Measurements from ENCODE around the gene SAMD4A.
A peak's percentile ranks its signal among the peaks of the same experiment; 100 is the strongest.

Gene SAMD4A

DNA sequence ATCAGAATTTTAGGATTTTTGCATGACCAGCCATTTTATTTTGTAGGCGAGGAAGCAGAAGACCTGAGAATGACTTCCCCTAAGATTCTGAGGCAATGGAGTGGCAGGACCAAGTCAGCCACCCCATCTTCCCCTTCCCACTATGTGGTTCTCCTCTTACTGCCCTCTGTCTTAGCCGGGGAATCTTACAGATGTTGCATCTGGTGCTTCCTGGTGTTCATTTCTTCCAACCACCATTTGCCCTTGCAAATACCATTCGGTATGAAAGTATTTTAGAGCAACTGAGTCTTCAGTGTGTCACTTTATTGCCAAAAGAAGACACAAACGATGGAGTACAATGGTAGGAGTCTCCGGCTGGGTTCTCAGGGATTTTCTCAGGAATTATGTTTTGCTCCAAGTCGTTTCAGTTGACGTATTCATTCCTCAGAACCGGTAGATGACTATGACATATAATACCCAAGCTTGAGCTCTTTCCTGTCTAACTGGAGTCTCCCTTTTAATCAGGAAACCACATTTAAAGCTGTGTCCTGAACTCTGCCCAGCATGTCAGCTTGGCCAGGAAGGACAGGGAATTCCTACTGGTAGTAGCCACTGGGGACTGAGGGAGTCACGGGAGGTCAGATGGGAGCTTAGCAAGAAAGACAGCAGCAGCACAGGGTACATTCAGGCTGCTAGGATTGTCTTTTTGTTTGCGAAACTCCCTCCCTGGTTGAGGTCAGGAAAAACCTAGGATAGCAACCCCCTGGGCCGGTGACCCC is 87.0 kb downstream of the SAMD4A start:
- no peak overlapping the region for H3K4me3 ChIP-seq
- TF ChIP-seq POLR2AphosphoS5 (IDR thresholded peaks at IDR 0.05; ENCODE audit: borderline replicate concordance, low read depth, low read length): no peak
- no peak for TF ChIP-seq FOXP2 (optimal IDR thresholded peaks at IDR 0.05; ENCODE audit: control extremely low read depth, extremely low read length, insufficient read depth)
- TF ChIP-seq EZH2 (IDR thresholded peaks at IDR 0.05): no peak
- H3K27ac ChIP-seq: peak overlapping the region; percentile 56
- no peak overlapping the region for H3K9ac ChIP-seq (ENCODE audit: insufficient read length)
- no peaks in the 10 kb centered on the region for H3K9me3 ChIP-seq (ENCODE audit: low read depth, low read length)
- no peaks in the 10 kb centered on the region for H3K36me3 ChIP-seq (ENCODE audit: insufficient read depth, low read length)
- no peak for DNase-seq (ENCODE audit: low read depth, low spot score)

DNA sequence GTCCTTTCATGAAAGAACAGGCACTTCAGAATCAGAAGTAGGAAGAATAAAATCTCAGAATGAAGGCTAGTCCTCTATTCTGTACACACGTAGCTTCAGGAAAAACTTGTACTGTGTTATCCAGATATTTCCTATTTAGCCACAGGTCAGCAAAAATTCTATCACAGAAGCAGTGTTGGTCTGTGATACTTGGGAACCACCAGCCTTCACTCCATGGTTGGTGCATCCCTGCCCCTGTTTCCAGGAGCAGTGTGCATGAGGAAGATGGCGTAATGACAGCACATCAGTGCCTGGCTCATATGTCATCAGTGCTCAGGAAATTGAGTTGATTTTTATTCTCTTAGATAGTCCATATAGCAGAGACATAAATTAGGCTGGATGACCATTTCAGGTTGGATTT is 87.7 kb downstream of the SAMD4A start:
- Histone ChIP-seq H3K4me3 (no peak overlapping the region), H3K9ac (ENCODE audit: insufficient read length) (no peak overlapping the region), H3K9me3 (ENCODE audit: low read depth, low read length) (no peaks in the 10 kb centered on the region), H3K36me3 (ENCODE audit: insufficient read depth, low read length) (no peaks in the 10 kb centered on the region), H3K27ac (peak overlapping the region; percentile 56; the same call in 1 of the 2 replicates)
- TF ChIP-seq EZH2 (IDR thresholded peaks at IDR 0.05) (no peak), POLR2AphosphoS5 (IDR thresholded peaks at IDR 0.05; ENCODE audit: borderline replicate concordance, low read depth, low read length) (no peak), FOXP2 (optimal IDR thresholded peaks at IDR 0.05; ENCODE audit: control extremely low read depth, extremely low read length, insufficient read depth) (no peak)
- DNase-seq (ENCODE audit: low read depth, low spot score): no peak

DNA sequence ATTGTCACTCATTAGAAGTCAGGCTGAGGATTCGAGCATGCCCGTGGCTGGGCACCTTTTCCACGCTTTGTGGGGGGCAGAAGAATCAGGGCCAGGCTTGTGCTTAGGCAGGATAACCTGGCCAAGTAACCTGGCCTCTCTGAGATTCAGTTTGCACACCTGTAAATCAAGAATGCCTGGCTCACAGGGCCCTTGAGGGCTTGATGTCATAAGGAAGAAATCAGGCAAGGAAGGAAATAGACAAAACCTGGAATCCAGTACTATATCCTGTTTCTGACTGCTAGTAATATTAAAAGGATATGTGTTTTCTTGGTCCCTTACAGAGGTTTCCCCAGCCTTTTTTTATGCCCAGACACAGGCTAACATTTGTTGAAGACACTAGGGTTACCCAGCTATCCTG is 91.9 kb downstream of the SAMD4A start:
- Histone ChIP-seq H3K27ac (no peak overlapping the region), H3K4me3 (no peak overlapping the region), H3K9me3 (ENCODE audit: low read depth, low read length) (no peaks in the 10 kb centered on the region), H3K9ac (ENCODE audit: insufficient read length) (no peak overlapping the region), H3K36me3 (ENCODE audit: insufficient read depth, low read length) (no peaks in the 10 kb centered on the region)
- DNase-seq (ENCODE audit: low read depth, low spot score): no peak
- TF ChIP-seq EZH2 (IDR thresholded peaks at IDR 0.05) (no peak), POLR2AphosphoS5 (IDR thresholded peaks at IDR 0.05; ENCODE audit: borderline replicate concordance, low read depth, low read length) (no peak), FOXP2 (optimal IDR thresholded peaks at IDR 0.05; ENCODE audit: control extremely low read depth, extremely low read length, insufficient read depth) (no peak)

DNA sequence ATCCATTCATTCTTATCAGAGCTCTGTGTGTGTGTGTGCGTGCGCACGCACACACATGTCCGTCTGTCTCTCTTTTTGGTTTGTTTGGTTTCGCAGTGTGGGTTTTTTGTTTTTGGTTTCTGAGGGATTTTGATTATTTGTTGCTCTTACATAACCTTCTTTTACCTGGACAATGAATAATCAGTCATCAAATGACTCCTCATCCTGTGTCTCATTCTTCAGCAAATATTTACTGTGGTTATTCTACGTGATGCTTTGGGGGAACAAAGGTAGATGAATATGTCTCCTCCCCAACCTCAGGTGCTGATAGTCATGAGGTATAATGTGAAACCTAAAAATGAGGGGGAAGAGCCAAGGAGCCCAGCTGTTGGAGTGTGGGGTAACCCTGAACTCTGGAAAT is 92.4 kb downstream of the SAMD4A start:
- no peaks in the 10 kb centered on the region for H3K36me3 ChIP-seq (ENCODE audit: insufficient read depth, low read length)
- no peaks in the 10 kb centered on the region for H3K9me3 ChIP-seq (ENCODE audit: low read depth, low read length)
- no peak overlapping the region for H3K9ac ChIP-seq (ENCODE audit: insufficient read length)
- H3K27ac ChIP-seq: no peak overlapping the region
- TF ChIP-seq FOXP2 (optimal IDR thresholded peaks at IDR 0.05; ENCODE audit: control extremely low read depth, extremely low read length, insufficient read depth): no peak
- TF ChIP-seq EZH2 (IDR thresholded peaks at IDR 0.05): no peak
- TF ChIP-seq POLR2AphosphoS5 (IDR thresholded peaks at IDR 0.05; ENCODE audit: borderline replicate concordance, low read depth, low read length): no peak
- H3K4me3 ChIP-seq: no peak overlapping the region
- no peak for DNase-seq (ENCODE audit: low read depth, low spot score)

DNA sequence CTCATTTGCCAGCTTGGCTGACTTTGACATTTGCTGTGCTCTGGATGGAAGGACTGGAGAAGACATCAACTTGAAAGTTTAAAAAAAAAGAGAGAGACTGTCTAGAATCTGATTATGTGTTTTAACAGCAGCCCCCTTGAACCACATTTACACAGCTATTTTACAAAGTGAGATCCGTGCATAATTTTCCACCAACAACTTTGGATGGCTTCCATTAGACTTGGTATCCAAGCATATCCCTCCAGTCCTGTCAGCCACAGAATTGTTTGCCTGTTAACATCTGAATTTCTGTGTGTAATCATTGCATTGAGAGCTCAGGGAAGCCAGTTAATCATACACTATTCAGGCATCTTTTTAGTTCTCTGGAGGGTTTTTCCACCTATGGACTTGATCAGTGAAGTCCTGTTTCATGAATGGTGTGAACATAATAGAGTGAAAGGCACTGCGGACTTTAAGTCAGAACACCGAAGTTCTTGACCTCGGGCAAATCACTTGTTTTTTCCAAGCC is 93.7 kb downstream of the SAMD4A start:
- Histone ChIP-seq H3K4me3 (no peak overlapping the region), H3K36me3 (ENCODE audit: insufficient read depth, low read length) (no peaks in the 10 kb centered on the region), H3K27ac (no peak overlapping the region), H3K9me3 (ENCODE audit: low read depth, low read length) (no peaks in the 10 kb centered on the region), H3K9ac (ENCODE audit: insufficient read length) (no peak overlapping the region)
- TF ChIP-seq EZH2 (IDR thresholded peaks at IDR 0.05): no peak
- no peak for DNase-seq (ENCODE audit: low read depth, low spot score)

DNA sequence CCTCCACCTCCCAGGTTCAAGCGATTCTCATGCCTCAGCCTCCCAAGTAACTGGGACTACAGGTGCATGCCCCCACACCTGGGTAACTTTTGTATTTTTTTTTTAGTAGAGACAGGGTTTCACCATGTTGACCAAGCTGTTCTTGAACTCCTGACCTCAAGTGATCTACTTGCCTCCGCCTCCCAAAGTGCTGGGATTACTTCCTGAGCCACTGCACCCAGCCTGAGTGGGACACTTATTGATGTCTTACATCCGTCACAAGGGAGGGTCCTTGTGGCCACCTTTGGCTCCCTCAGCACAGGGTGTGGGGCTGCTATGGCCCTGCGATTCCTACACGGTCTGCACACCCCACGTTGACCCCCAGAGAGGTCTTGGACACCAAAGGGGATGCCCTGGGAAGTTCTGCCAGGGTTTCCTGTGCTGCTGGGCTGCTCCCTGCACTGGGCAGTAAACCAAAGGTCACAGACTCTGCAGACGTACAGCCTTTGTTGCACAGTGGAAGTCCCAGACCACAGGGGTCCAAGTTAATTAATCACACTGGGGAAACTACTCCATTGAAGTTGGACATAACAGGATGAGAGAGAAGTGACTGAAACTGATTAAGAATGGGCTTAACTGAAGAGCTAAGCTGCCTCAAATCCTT is 95.7 kb downstream of the SAMD4A start:
- no peaks in the 10 kb centered on the region for H3K9me3 ChIP-seq (ENCODE audit: low read depth, low read length)
- no peak overlapping the region for H3K9ac ChIP-seq (ENCODE audit: insufficient read length)
- no peak overlapping the region for H3K4me3 ChIP-seq
- H3K27ac ChIP-seq: no peak overlapping the region
- H3K36me3 ChIP-seq (ENCODE audit: insufficient read depth, low read length): no peaks in the 10 kb centered on the region
- DNase-seq (ENCODE audit: low read depth, low spot score): no peak
- TF ChIP-seq EZH2 (IDR thresholded peaks at IDR 0.05): no peak

DNA sequence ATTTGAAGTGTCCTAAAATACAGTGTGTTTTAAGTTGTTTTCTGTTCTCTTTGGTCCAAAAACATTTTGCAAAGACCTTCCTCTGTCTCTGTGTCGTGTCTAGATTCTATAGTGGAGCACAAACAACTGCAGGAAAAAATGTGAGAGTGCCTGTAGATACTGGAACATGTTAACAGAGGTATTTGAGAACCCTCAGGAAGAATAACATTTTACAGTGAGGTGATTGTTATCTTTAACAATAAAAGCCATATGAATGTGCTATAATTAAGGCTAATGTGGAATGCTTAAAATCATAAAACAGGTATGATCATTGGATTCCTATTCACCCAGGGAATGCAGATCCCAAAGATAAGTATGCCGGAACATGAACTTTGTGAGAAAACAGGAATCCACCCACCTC is 98.0 kb downstream of the SAMD4A start:
- TF ChIP-seq EZH2 (IDR thresholded peaks at IDR 0.05): no peak
- TF ChIP-seq FOXP2 (optimal IDR thresholded peaks at IDR 0.05; ENCODE audit: control extremely low read depth, extremely low read length, insufficient read depth): no peak
- TF ChIP-seq POLR2AphosphoS5 (IDR thresholded peaks at IDR 0.05; ENCODE audit: borderline replicate concordance, low read depth, low read length): no peak
- Histone ChIP-seq H3K27ac (no peak overlapping the region), H3K9me3 (ENCODE audit: low read depth, low read length) (no peaks in the 10 kb centered on the region), H3K4me3 (no peak overlapping the region), H3K9ac (ENCODE audit: insufficient read length) (no peak overlapping the region), H3K36me3 (ENCODE audit: insufficient read depth, low read length) (no peaks in the 10 kb centered on the region)
- DNase-seq (ENCODE audit: low read depth, low spot score): no peak

DNA sequence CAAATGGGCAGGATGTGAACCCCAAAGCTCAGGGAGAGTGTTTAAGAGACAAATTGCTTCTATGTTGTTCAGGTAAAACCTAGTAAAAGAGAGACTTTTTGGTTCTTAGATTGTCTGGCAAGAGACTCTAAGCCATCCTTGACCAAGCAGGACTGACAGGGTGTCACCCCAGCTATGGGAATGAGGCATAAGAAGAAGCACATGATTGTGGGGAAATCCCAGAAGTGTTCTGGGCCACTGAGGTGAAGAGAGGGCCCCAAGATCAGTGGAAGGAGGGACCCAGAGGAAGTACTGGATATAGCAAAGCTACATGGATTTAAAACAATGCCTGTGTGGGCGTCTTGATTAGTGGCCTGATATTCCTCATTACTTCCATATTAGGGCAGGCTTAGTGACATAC is 99.0 kb downstream of the SAMD4A start:
- TF ChIP-seq FOXP2 (optimal IDR thresholded peaks at IDR 0.05; ENCODE audit: control extremely low read depth, extremely low read length, insufficient read depth): no peak
- TF ChIP-seq EZH2 (IDR thresholded peaks at IDR 0.05): no peak
- no peak for TF ChIP-seq POLR2AphosphoS5 (IDR thresholded peaks at IDR 0.05; ENCODE audit: borderline replicate concordance, low read depth, low read length)
- Histone ChIP-seq H3K36me3 (ENCODE audit: insufficient read depth, low read length) (no peaks in the 10 kb centered on the region), H3K4me3 (no peak overlapping the region), H3K9me3 (ENCODE audit: low read depth, low read length) (no peaks in the 10 kb centered on the region), H3K9ac (ENCODE audit: insufficient read length) (no peak overlapping the region), H3K27ac (no peak overlapping the region)
- no peak for DNase-seq (ENCODE audit: low read depth, low spot score)
